Lower lobe of right lung (tissue), 2 donors: ENCODE data around the gene SERINC5. TPM values are rescaled to one million over a fixed set of nuclear protein-coding genes. Genes with fewer than 3 reads are reported as not detected.

ENCODE experiments used
- ATAC-seq, 2 donors: fragments of 200-7000 bp; cut with Tn5 transposase; one replicate each; pipeline ENCODE4 v1.9.1; 2020 to 2022; ENCODE audit warnings: mild to moderate bottlenecking in 2 of 2, moderate library complexity in 2 of 2
- DNase-seq: peaks from one replicate; pipeline ENCODE4 v3.0.0-alpha.2; 2020
- H3K27ac ChIP-seq: fragments of 200-600 bp; one replicate; pipeline ENCODE4 v1.8.0; 2022
- H3K27me3 ChIP-seq: fragments of 200-600 bp; one replicate; pipeline ENCODE4 v1.8.0; 2022; ENCODE audit warnings: low read depth
- H3K36me3 ChIP-seq: fragments of 200-600 bp; one replicate; pipeline ENCODE4 v1.8.0; 2022; ENCODE audit warnings: mild to moderate bottlenecking
- H3K4me1 ChIP-seq: fragments of 200-600 bp; one replicate; pipeline ENCODE4 v1.8.0; 2022
- H3K4me3 ChIP-seq: fragments of 200-600 bp; one replicate; pipeline ENCODE4 v1.8.0; 2022; ENCODE audit warnings: mild to moderate bottlenecking
- H3K9me3 ChIP-seq: fragments of 200-600 bp; one replicate; pipeline ENCODE4 v1.8.0; 2022
- CTCF ChIP-seq: fragments of 200-600 bp; IDR thresholded peaks from one replicate; pipeline ENCODE4 v1.8.0; 2022; ENCODE audit warnings: antibody characterized with exemption, mild to moderate bottlenecking
- intact Hi-C: fragments of 100-400 bp; cut with DNase I; formaldehyde crosslinking; loops from one replicate; pipeline ENCODE4 v1.11.0; 2022
- total RNA-seq: library from RNA; stranded (reverse); fragmentation: NEBNext Ultra II Directional; extraction: Animal tissue kit (Norgen Biotek cat#: 25700); gene quantifications from one replicate; pipeline ENCODE4 v1.2.1, GENCODE V29; 2021
- donor health status: DM: no; HTN: yes; CAD: no; lungs with severe emphysema.

The SERINC5 gene
- total RNA-seq, 1 donor from 2014 or later: 52.6 TPM

GRCh38 chr5:80231693-80232092, 24.2 kb downstream of the SERINC5 start:
- no peak for TF ChIP-seq CTCF
- peaks cover 6% of the 10 kb centered on the region for H3K4me1 ChIP-seq
- DNase-seq: no peak
- no peaks in the 10 kb centered on the region for H3K36me3 ChIP-seq
- no peak overlapping the region for H3K4me3 ChIP-seq
- ATAC-seq: no peak
- no peaks in the 10 kb centered on the region for H3K9me3 ChIP-seq
- no peaks in the 10 kb centered on the region for H3K27me3 ChIP-seq
- no peak overlapping the region for H3K27ac ChIP-seq
- intact Hi-C loops: no loop called here

DNA sequence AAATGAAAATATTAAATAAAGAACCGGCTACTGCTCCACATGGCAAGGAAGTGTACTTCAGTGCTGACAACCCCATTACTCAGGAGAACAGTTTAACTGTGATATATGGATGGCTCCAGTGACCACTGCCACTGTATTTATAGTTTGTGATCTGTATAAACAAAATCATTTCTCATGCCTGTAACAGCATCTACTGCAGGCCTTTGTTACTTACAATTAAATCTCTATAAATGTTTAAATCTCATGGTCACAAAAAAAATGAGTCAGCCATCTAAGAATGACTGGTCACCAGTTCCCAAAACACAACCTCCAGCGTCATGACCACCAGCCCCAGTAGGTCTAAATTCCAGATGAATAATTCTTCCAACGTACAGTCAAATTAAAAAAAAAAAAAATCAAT, 24.6 kb downstream of the SERINC5 start:
- Histone ChIP-seq H3K27me3 (no peaks in the 10 kb centered on the region), H3K4me3 (no peak overlapping the region), H3K4me1 (peaks cover 6% of the 10 kb centered on the region), H3K9me3 (no peaks in the 10 kb centered on the region), H3K36me3 (no peaks in the 10 kb centered on the region), H3K27ac (no peak overlapping the region)
- no peak for TF ChIP-seq CTCF
- no peak for DNase-seq
- intact Hi-C loops: no loop called here
- ATAC-seq: no peak

DNA sequence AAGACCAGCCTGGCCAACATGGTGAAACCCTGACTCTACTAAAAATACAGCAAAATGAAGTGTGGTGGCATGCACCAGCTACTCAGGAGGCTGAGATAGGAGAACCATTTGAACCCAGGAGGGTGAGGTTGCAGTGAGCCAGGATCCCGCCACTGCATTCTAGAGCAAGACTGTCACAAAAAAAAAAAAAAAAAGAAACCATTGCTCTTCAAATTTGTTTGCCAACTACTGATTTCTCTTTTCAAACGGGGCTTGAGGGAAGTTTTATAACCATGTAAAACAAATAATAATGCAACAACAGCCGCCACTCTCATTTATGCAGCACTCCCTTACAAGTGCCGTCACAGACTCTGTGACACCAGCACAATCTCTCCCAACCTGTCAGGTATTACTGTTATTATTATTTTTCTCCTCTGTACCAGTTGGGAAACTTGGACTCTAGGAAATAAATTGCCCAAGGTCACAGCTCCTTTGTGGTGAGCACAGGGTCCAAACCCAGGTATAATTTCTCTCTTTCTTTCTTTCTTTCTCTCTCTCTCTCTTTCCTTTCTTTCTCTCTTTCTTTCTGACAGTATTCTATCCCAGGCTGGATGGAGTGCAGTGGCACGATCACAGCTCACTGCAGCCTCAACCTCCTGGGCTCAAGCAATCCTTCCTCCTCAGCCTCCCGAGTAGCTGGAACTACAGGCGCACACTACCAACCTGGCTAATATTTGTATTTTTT, 25.4 kb downstream of the SERINC5 start:
- H3K27ac ChIP-seq: no peak overlapping the region
- peaks cover 6% of the 10 kb centered on the region for H3K4me1 ChIP-seq
- H3K27me3 ChIP-seq: no peaks in the 10 kb centered on the region
- no peaks in the 10 kb centered on the region for H3K9me3 ChIP-seq
- no peak for DNase-seq
- no peak for TF ChIP-seq CTCF
- intact Hi-C loops: no loop called here
- no peak overlapping the region for H3K4me3 ChIP-seq
- H3K36me3 ChIP-seq: no peaks in the 10 kb centered on the region
- no peak for ATAC-seq

- intact Hi-C loops: no loop called here
- ATAC-seq (peak in 1 of 2 donors; percentile 67), DNase-seq (no peak)
Measured at GRCh38 chr5:80229902-80230255, 26.0 kb downstream of the SERINC5 start.

GRCh38 chr5:80227979-80228596, 27.8 kb downstream of the SERINC5 start:
- Histone ChIP-seq H3K4me1 (peaks cover 6% of the 10 kb centered on the region), H3K27me3 (no peaks in the 10 kb centered on the region), H3K4me3 (no peak overlapping the region), H3K27ac (no peak overlapping the region), H3K9me3 (no peaks in the 10 kb centered on the region), H3K36me3 (no peaks in the 10 kb centered on the region)
- no peak for DNase-seq
- no peak for ATAC-seq
- intact Hi-C loops: no loop called here
- no peak for TF ChIP-seq CTCF

More at GRCh38 chr5:80229902-80230255, 26.0 kb downstream of the SERINC5 start:
- TF ChIP-seq CTCF: no peak
- Histone ChIP-seq H3K9me3 (no peaks in the 10 kb centered on the region), H3K4me3 (no peak overlapping the region), H3K27ac (no peak overlapping the region), H3K27me3 (no peaks in the 10 kb centered on the region), H3K36me3 (no peaks in the 10 kb centered on the region), H3K4me1 (peaks cover 6% of the 10 kb centered on the region)
